IMR-90 (cell line): ENCODE data around the gene NOL6. TPM values are rescaled to one million over a fixed set of nuclear protein-coding genes. Genes with fewer than 3 reads are reported as not detected.

Experiments used
- RFX5 ChIP-seq: IDR thresholded peaks from 2 replicates; pipeline ENCODE4 v1.8.0; 2012; ENCODE audit warnings: low read depth, mild to moderate bottlenecking, low read length, moderate library complexity
- USF2 ChIP-seq: fragments of 150-350 bp; IDR thresholded peaks from 2 replicates; pipeline ENCODE4 v1.6.1; 2017; ENCODE audit warnings: mild to moderate bottlenecking, antibody characterized with exemption, low read length, low read depth
- polyA plus RNA-seq, 3 experiments: library from polyadenylated mRNA; depleted of rRNA; stranded (reverse); fragments of >200 nt; gene quantifications; 2 replicates each; pipeline ENCODE4 v1.2.3, GENCODE V29; 2012; ENCODE audit warnings: low replicate concordance in 1 of 3
- total RNA-seq: library from RNA; depleted of rRNA; stranded (reverse); fragments of >200 nt; gene quantifications from 2 replicates; pipeline ENCODE4 v1.2.3, GENCODE V29; 2012

The NOL6 gene
- total and polyA plus RNA-seq, 2 of the 4 experiments (the other 2 are of a cell fraction), result 47.3 to 71.7 TPM

- no peak for TF ChIP-seq USF2
- no peak for TF ChIP-seq RFX5
These were observed 676 bp downstream of the NOL6 start (continued) for GRCh38 chr9:33472881-33473615.
